Activated naive CD4-positive, alpha-beta T cell treated with anti-CD3 and anti-CD28 coated beads, Interleukin-2, amount 50 U/mL, for 24 hours (primary cell): Measurements from ENCODE around the gene C19orf73.
"Not testable (repeated sequence)": the region's sequence is repeated elsewhere in the genome, so short reads cannot be mapped to it uniquely, and the experiment has no call there.

Source experiments
- H3K27ac Mint-ChIP-seq: one replicate; pipeline ENCODE4 v1.8.0; 2021; ENCODE audit warnings: mild to moderate bottlenecking, mixed read lengths
- H3K27me3 Mint-ChIP-seq: one replicate; pipeline ENCODE4 v1.8.0; 2021; ENCODE audit warnings: mixed read lengths
- H3K36me3 Mint-ChIP-seq: one replicate; pipeline ENCODE4 v1.8.0; 2021; ENCODE audit warnings: mixed read lengths
- H3K4me1 Mint-ChIP-seq: one replicate; pipeline ENCODE4 v1.8.0; 2021; ENCODE audit warnings: mixed read lengths
- H3K4me3 Mint-ChIP-seq: one replicate; pipeline ENCODE4 v1.8.0; 2021; ENCODE audit warnings: mild to moderate bottlenecking, mixed read lengths
- H3K9me3 Mint-ChIP-seq: one replicate; pipeline ENCODE4 v1.8.0; 2021; ENCODE audit warnings: mixed read lengths

The C19orf73 gene

GRCh38 chr19:49102303-49102702 lies 16.6 kb downstream of the C19orf73 start:
- H3K36me3 Mint-ChIP-seq = peaks cover 20% of the 10 kb centered on the region
- peaks cover 12% of the 10 kb centered on the region for H3K4me1 Mint-ChIP-seq
- no peak overlapping the region for H3K4me3 Mint-ChIP-seq
- H3K27me3 Mint-ChIP-seq = no peaks in the 10 kb centered on the region
- no peak overlapping the region for H3K27ac Mint-ChIP-seq
- no peaks in the 10 kb centered on the region for H3K9me3 Mint-ChIP-seq

- Mint-ChIP-seq H3K27me3 (no peaks in the 10 kb centered on the region), H3K4me3 (no peak overlapping the region), H3K27ac (peak overlapping the region; percentile 30), H3K4me1 (peaks cover 6% of the 10 kb centered on the region), H3K36me3 (peaks cover 13% of the 10 kb centered on the region), H3K9me3 (no peaks in the 10 kb centered on the region)
These were observed 17.8 kb downstream of the C19orf73 start for GRCh38 chr19:49101160-49101559.

- Mint-ChIP-seq H3K27me3 (no peaks in the 10 kb centered on the region), H3K4me1 (peaks cover 8% of the 10 kb centered on the region), H3K4me3 (no peak overlapping the region), H3K27ac (no peak overlapping the region), H3K9me3 (no peaks in the 10 kb centered on the region), H3K36me3 (peaks cover 9% of the 10 kb centered on the region)
These were observed 20.1 kb downstream of the C19orf73 start for GRCh38 chr19:49098795-49099194.

- Mint-ChIP-seq H3K36me3 (peaks cover 9% of the 10 kb centered on the region), H3K27me3 (no peaks in the 10 kb centered on the region), H3K27ac (no peak overlapping the region), H3K4me3 (no peak overlapping the region), H3K9me3 (no peaks in the 10 kb centered on the region), H3K4me1 (peaks cover 8% of the 10 kb centered on the region)
These were observed 21.3 kb downstream of the C19orf73 start for GRCh38 chr19:49097453-49098288.

- Mint-ChIP-seq H3K9me3 (no peaks in the 10 kb centered on the region), H3K27me3 (no peaks in the 10 kb centered on the region), H3K4me1 (peaks cover 19% of the 10 kb centered on the region), H3K4me3 (no peak overlapping the region), H3K27ac (no peak overlapping the region), H3K36me3 (peaks cover 12% of the 10 kb centered on the region)
These were observed 24.1 kb downstream of the C19orf73 start for GRCh38 chr19:49094505-49095482.

- H3K36me3 Mint-ChIP-seq = peaks cover 9% of the 10 kb centered on the region
- H3K9me3 Mint-ChIP-seq = no peaks in the 10 kb centered on the region
- H3K27me3 Mint-ChIP-seq = no peaks in the 10 kb centered on the region
- H3K4me1 Mint-ChIP-seq = peaks cover 30% of the 10 kb centered on the region
- H3K4me3 Mint-ChIP-seq = no peak overlapping the region
- H3K27ac Mint-ChIP-seq = peak overlapping the region; percentile 46
These were observed 26.3 kb downstream of the C19orf73 start for GRCh38 chr19:49092686-49093085.

GRCh38 chr19:49091391-49092038 lies 27.4 kb downstream of the C19orf73 start:
- Mint-ChIP-seq H3K4me1 (peaks cover 38% of the 10 kb centered on the region), H3K9me3 (no peaks in the 10 kb centered on the region), H3K36me3 (peaks cover 15% of the 10 kb centered on the region), H3K27ac (no peak overlapping the region), H3K4me3 (no peak overlapping the region), H3K27me3 (no peaks in the 10 kb centered on the region)

GRCh38 chr19:49086296-49086695 lies 32.6 kb downstream of the C19orf73 start:
- peak overlapping the region; percentile 98 for H3K4me3 Mint-ChIP-seq
- H3K27ac Mint-ChIP-seq = peak overlapping the region; percentile 96
- no peaks in the 10 kb centered on the region for H3K27me3 Mint-ChIP-seq
- peaks cover 14% of the 10 kb centered on the region for H3K36me3 Mint-ChIP-seq
- H3K9me3 Mint-ChIP-seq = no peaks in the 10 kb centered on the region
- H3K4me1 Mint-ChIP-seq = peaks cover 38% of the 10 kb centered on the region

- Mint-ChIP-seq H3K9me3 (no peaks in the 10 kb centered on the region), H3K27ac (peak overlapping the region; percentile 96), H3K27me3 (no peaks in the 10 kb centered on the region), H3K4me3 (peak overlapping the region; percentile 98), H3K4me1 (peaks cover 38% of the 10 kb centered on the region), H3K36me3 (peaks cover 13% of the 10 kb centered on the region)
These were observed 33.1 kb downstream of the C19orf73 start for GRCh38 chr19:49085868-49086232.

GRCh38 chr19:49085020-49085867 lies 33.7 kb downstream of the C19orf73 start, which contains the start of gene SNRNP70:
SNRNP70 (plus strand) TSS chr19:49085451; CDS start chr19:49086415, 964 bp downstream.
- Mint-ChIP-seq H3K27ac (peak within 1 kb of the TSS; percentile 96), H3K9me3 (no peaks in the 10 kb centered on the region), H3K4me3 (peak within 1 kb of the TSS; percentile 98), H3K36me3 (peaks cover 11% of the 10 kb centered on the region), H3K4me1 (peaks cover 35% of the 10 kb centered on the region), H3K27me3 (no peaks in the 10 kb centered on the region)

GRCh38 chr19:49084206-49085019 lies 34.5 kb downstream of the C19orf73 start:
- Mint-ChIP-seq H3K9me3 (no peaks in the 10 kb centered on the region), H3K27me3 (no peaks in the 10 kb centered on the region), H3K4me3 (peak overlapping the region; percentile 98), H3K4me1 (peaks cover 30% of the 10 kb centered on the region), H3K27ac (peak overlapping the region; percentile 96), H3K36me3 (peaks cover 10% of the 10 kb centered on the region)

GRCh38 chr19:49081273-49081672 lies 37.7 kb downstream of the C19orf73 start:
- Mint-ChIP-seq H3K4me3 (no peak overlapping the region), H3K9me3 (no peaks in the 10 kb centered on the region), H3K36me3 (peaks cover 4% of the 10 kb centered on the region), H3K4me1 (peaks cover 9% of the 10 kb centered on the region), H3K27me3 (peaks cover 1% of the 10 kb centered on the region), H3K27ac (no peak overlapping the region)

GRCh38 chr19:49080392-49080791 lies 38.6 kb downstream of the C19orf73 start:
- no peak overlapping the region for H3K27ac Mint-ChIP-seq
- no peaks in the 10 kb centered on the region for H3K9me3 Mint-ChIP-seq
- H3K4me1 Mint-ChIP-seq = peaks cover 8% of the 10 kb centered on the region
- no peaks in the 10 kb centered on the region for H3K36me3 Mint-ChIP-seq
- H3K4me3 Mint-ChIP-seq = no peak overlapping the region
- peaks cover 7% of the 10 kb centered on the region for H3K27me3 Mint-ChIP-seq

GRCh38 chr19:49074869-49075268 lies 44.1 kb downstream of the C19orf73 start:
- not testable (repeated sequence) for H3K9me3 Mint-ChIP-seq, H3K36me3 Mint-ChIP-seq, H3K27ac Mint-ChIP-seq, H3K4me3 Mint-ChIP-seq
- Mint-ChIP-seq H3K27me3 (peaks cover 32% of the 10 kb centered on the region), H3K4me1 (peaks cover 11% of the 10 kb centered on the region)
